Measurements from ENCODE around the gene BAD.

BAD gene

DNA sequence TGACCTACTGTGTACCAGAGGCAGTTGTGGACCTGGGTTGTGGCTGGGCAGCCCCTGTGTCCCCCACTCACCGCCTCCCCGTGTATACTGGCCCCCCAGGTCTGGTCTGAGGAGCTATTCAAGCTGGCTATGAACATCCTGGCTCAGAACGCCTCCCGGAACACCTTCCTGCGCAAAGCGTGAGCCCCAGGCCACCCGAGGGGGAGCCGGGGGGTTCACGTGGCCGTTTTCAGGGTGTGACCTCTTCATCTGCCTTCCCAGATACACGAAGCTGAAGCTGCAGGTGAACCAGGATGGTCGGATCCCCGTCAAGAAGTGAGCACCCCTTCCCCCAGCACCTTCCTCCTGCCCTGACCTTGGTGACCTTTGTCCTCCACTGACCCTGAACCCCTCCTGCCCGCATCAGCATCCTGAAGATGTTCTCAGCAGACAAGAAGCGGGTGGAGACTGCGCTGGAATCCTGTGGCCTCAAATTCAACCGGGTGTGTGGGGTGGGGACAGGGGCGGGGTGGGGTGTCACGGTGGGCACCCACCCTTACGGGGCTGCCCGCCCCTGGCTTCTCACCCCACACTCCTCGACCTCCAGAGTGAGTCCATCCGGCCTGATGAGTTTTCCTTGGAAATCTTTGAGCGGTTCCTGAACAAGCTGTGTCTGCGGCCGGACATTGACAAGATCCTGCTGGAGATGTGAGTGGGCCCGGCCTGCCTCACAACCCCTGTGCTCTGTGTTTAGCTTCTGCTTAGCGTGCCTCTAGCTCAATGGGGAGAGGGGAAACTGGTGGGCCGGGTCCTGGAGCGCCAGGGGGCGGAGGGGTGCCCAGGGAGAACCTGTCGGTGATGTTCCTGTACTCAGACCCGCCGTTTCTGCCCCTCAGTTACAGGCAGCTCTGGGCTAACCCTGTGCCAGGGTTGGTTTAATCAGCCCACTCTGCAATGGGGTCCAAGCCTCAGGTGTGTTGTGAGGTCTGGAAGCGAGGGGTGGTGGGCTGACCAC lies 29.0 kb downstream of the BAD start:
- 0 out of 2 replicates have a peak, but pooled peaks cover 4% of the 10 kb centered on the region for H3K4me1 ChIP-seq (ENCODE audit: control insufficient read depth, insufficient read depth, low read length)
- H3K9me3 ChIP-seq (ENCODE audit: control insufficient read depth, insufficient read depth, low read length): no peaks in the 10 kb centered on the region
- H3K36me3 ChIP-seq (ENCODE audit: control insufficient read depth, insufficient read depth, low read length): peaks cover 46% of the 10 kb centered on the region
- no peak overlapping the region for H3K4me3 ChIP-seq (ENCODE audit: low read length)
- WGBS (ENCODE audit: insufficient coverage, insufficient read length): no CpG with 5 or more reads among the region's 35 CpGs
- DNase-seq (ENCODE audit: low read depth, low spot score): no peak
- no peaks in the 10 kb centered on the region for H3K27me3 ChIP-seq (ENCODE audit: control insufficient read depth, insufficient read depth, low read length)
- no peak overlapping the region for H3K27ac ChIP-seq (ENCODE audit: low read length)

DNA sequence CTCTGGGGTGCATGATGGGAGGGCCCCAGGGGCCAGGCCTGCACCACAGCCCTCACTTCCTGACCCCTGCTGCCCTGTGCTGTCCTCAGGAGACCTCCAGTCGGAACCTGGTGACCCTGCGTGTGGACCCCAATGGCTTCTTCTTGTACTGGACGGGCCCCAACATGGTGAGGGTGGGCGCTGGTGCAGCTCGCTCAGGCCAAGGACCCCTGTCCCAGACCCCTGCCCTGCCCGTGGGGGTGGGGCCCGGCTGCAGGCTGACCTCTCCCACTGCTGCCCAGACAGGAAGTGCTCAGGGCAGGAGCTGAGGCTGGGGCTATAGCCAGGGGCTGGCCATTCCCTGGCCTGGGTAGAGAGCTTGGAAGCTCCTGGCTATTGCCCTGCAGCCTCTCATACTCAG lies 30.1 kb downstream of the BAD start:
- Histone ChIP-seq H3K36me3 (ENCODE audit: control insufficient read depth, insufficient read depth, low read length) (peaks cover 36% of the 10 kb centered on the region), H3K27ac (ENCODE audit: low read length) (no peak overlapping the region), H3K4me3 (ENCODE audit: low read length) (no peak overlapping the region; the same call in 1 of the 2 replicates), H3K4me1 (ENCODE audit: control insufficient read depth, insufficient read depth, low read length) (peaks cover 8% of the 10 kb centered on the region; the same call in 1 of the 2 replicates), H3K27me3 (ENCODE audit: control insufficient read depth, insufficient read depth, low read length) (no peaks in the 10 kb centered on the region), H3K9me3 (ENCODE audit: control insufficient read depth, insufficient read depth, low read length) (no peaks in the 10 kb centered on the region)
- DNase-seq (ENCODE audit: low read depth, low spot score): no peak
- no CpG with 5 or more reads among the region's 7 CpGs for WGBS (ENCODE audit: insufficient coverage, insufficient read length)

DNA sequence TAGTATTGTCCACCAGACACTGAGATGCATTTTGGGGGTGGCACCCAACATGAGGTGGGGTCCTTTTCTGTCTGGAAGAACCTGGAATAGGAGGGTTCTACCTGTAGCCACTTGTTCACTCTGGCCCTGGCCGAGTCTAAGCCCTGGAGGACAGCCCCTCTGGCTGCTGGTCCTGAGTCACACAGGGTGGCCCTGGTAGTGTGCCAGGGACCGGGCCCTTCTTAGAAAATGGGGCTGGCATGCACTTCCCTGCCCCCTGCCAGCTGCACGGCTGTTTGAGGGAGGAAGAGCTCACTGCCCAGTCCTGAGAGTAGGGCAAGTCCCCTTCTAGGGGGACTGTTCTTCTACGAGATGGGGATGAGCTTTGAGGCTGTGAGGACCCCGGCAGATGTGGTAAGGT lies 31.0 kb downstream of the BAD start:
- Histone ChIP-seq H3K36me3 (ENCODE audit: control insufficient read depth, insufficient read depth, low read length) (peaks cover 28% of the 10 kb centered on the region), H3K4me3 (ENCODE audit: low read length) (no peak overlapping the region), H3K27me3 (ENCODE audit: control insufficient read depth, insufficient read depth, low read length) (no peaks in the 10 kb centered on the region), H3K9me3 (ENCODE audit: control insufficient read depth, insufficient read depth, low read length) (no peaks in the 10 kb centered on the region), H3K27ac (ENCODE audit: low read length) (no peak overlapping the region), H3K4me1 (ENCODE audit: control insufficient read depth, insufficient read depth, low read length) (peaks cover 14% of the 10 kb centered on the region)
- WGBS (ENCODE audit: insufficient coverage, insufficient read length): no CpG with 5 or more reads among the region's 5 CpGs
- DNase-seq (ENCODE audit: low read depth, low spot score): no peak

DNA sequence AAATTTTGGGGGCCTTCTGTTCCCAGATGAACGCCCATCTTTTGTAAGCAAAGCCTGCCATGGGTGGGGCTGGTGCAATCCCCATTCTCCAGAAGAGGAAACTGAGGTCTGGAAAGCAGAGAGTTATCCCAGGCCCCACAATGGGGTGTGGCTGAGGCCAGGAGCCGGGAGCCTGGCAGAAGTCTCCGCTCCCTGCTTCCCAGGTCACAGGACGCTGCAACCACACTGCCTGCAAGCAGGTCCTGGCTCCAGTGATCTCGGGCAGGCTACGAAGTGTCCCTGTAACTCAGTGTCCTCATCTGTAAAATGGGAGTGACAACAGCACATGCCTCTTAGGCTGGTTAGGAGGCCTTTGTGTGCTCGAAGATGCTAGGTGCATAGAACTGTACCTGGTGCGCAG lies 31.4 kb downstream of the BAD start:
- Histone ChIP-seq H3K27me3 (ENCODE audit: control insufficient read depth, insufficient read depth, low read length) (no peaks in the 10 kb centered on the region), H3K4me1 (ENCODE audit: control insufficient read depth, insufficient read depth, low read length) (peaks cover 15% of the 10 kb centered on the region), H3K4me3 (ENCODE audit: low read length) (no peak overlapping the region), H3K9me3 (ENCODE audit: control insufficient read depth, insufficient read depth, low read length) (no peaks in the 10 kb centered on the region), H3K36me3 (ENCODE audit: control insufficient read depth, insufficient read depth, low read length) (peaks cover 25% of the 10 kb centered on the region), H3K27ac (ENCODE audit: low read length) (no peak overlapping the region)
- no CpG with 5 or more reads among the region's 8 CpGs for WGBS (ENCODE audit: insufficient coverage, insufficient read length)
- no peak for DNase-seq (ENCODE audit: low read depth, low spot score)

DNA sequence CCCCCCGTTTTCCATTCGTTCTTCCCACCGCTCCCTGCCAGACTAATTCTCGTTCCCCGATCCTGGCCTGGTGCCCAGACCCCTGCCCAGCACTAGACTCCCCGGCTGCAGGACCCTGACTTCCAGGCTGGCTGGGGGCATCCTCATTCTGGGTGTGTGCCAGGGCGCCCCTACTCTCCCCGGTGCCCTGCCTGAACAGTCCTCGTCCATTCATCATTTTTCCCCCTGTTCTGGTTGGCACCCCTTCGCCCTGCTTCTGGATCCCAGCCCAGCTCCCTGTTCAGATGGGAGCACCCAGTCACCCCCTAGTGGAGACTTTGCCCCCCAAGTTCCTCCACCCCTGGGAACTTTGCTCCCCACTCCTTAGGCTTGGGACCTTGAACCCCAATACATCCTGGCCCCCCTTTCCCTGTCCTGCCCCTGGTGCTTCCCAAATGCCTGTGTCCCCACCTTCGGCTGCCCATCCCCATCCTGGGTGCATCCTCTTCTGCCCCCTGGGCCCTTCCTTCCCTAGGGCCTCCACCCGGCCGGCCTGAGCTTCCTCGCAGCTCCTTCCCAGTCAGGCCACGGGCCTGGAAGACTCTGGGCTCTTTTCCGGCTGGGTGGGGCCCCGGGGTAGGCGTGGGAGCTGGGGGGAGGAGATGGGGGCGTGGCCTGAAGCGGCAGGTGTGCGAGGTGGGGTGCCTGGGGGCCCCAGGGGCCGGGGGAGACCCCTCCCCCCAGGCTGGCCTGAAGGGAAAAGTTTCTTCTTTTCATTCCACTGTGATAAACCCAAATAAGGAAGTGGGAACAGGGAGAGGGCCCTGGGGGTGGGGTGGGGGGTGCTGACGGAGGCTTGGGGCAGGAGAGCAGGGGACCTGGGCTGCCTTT lies 32.2 kb downstream of the BAD start:
- no peak for DNase-seq (ENCODE audit: low read depth, low spot score)
- H3K27me3 ChIP-seq (ENCODE audit: control insufficient read depth, insufficient read depth, low read length): no peaks in the 10 kb centered on the region
- H3K4me3 ChIP-seq (ENCODE audit: low read length): peak overlapping the region; percentile 84; the same call in 1 of the 2 replicates
- H3K9me3 ChIP-seq (ENCODE audit: control insufficient read depth, insufficient read depth, low read length): no peaks in the 10 kb centered on the region
- H3K27ac ChIP-seq (ENCODE audit: low read length): no peak overlapping the region
- peaks cover 25% of the 10 kb centered on the region for H3K36me3 ChIP-seq (ENCODE audit: control insufficient read depth, insufficient read depth, low read length)
- no CpG with 5 or more reads among the region's 23 CpGs for WGBS (ENCODE audit: insufficient coverage, insufficient read length)
- peaks cover 17% of the 10 kb centered on the region for H3K4me1 ChIP-seq (ENCODE audit: control insufficient read depth, insufficient read depth, low read length)

DNA sequence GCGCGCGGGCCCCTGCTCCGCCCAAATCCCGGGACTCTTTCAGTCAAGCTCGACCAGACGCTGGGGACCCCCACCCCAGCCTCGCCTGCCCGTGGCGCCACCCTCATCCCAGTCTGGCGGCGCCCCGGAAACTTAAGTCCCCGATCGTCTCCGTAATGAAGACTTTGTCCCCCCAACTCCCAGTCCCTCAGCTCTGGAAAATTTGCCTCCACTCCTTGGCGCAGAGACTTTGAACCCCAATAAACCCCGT lies 32.8 kb downstream of the BAD start:
- H3K4me3 ChIP-seq (ENCODE audit: low read length): peak overlapping the region; percentile 84; the same call in 1 of the 2 replicates
- no peak overlapping the region for H3K27ac ChIP-seq (ENCODE audit: low read length)
- peaks cover 17% of the 10 kb centered on the region for H3K4me1 ChIP-seq (ENCODE audit: control insufficient read depth, insufficient read depth, low read length)
- no peaks in the 10 kb centered on the region for H3K27me3 ChIP-seq (ENCODE audit: control insufficient read depth, insufficient read depth, low read length)
- no peaks in the 10 kb centered on the region for H3K9me3 ChIP-seq (ENCODE audit: control insufficient read depth, insufficient read depth, low read length)
- no peak for DNase-seq (ENCODE audit: low read depth, low spot score)
- peaks cover 24% of the 10 kb centered on the region for H3K36me3 ChIP-seq (ENCODE audit: control insufficient read depth, insufficient read depth, low read length)
- no CpG with 5 or more reads among the region's 18 CpGs for WGBS (ENCODE audit: insufficient coverage, insufficient read length)

DNA sequence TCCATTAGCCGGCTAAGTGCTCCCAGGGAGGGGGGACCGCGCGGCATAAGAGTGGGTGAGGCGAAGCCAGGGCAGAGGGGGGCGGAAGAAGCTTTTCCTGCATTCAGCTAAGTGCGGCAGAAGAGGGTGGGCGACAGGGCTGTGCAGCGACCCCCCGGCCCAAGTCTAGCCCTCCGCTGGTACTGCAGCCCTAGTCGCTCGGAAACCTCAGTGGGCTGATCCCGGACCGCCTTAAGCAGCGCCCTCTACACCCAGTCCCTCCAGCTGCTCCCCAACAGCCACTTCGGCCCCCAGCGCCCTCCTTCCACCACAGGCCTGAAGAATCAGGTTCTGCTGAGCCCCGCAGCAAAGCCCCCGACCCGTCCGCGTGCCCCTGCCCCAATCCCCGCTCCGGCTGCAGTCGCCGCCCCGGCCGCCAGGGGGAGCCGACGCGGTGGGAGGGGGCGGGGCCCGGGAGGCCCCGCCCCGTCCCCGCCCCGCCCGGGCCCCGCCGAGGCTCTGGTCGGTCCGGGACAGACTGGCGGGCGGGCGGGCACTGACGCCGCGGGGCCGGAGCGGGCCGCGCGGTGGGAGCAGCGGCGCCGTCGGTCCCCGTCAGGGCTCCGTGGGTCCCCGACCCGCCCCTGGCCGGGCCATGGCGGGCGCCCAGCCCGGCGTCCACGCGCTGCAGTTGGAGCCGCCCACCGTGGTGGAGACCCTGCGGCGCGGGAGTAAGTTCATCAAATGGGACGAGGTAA lies 33.3 kb downstream of the BAD start, which contains the start of gene PLCB3:
PLCB3 (plus strand) TSS at position 515 of the 737 bp plus-strand sequence; CDS start at position 635, 120 bp downstream.
- Histone ChIP-seq H3K9me3 (ENCODE audit: control insufficient read depth, insufficient read depth, low read length) (no peaks in the 10 kb centered on the region), H3K27ac (ENCODE audit: low read length) (no peak within 1 kb of the TSS), H3K4me1 (ENCODE audit: control insufficient read depth, insufficient read depth, low read length) (peaks cover 17% of the 10 kb centered on the region), H3K4me3 (ENCODE audit: low read length) (peak within 1 kb of the TSS; percentile 84; the same call in 1 of the 2 replicates), H3K36me3 (ENCODE audit: control insufficient read depth, insufficient read depth, low read length) (peaks cover 19% of the 10 kb centered on the region), H3K27me3 (ENCODE audit: control insufficient read depth, insufficient read depth, low read length) (no peaks in the 10 kb centered on the region)
- no CpG with 5 or more reads among the region's 75 CpGs for WGBS (ENCODE audit: insufficient coverage, insufficient read length)
- no peak for DNase-seq (ENCODE audit: low read depth, low spot score)

DNA sequence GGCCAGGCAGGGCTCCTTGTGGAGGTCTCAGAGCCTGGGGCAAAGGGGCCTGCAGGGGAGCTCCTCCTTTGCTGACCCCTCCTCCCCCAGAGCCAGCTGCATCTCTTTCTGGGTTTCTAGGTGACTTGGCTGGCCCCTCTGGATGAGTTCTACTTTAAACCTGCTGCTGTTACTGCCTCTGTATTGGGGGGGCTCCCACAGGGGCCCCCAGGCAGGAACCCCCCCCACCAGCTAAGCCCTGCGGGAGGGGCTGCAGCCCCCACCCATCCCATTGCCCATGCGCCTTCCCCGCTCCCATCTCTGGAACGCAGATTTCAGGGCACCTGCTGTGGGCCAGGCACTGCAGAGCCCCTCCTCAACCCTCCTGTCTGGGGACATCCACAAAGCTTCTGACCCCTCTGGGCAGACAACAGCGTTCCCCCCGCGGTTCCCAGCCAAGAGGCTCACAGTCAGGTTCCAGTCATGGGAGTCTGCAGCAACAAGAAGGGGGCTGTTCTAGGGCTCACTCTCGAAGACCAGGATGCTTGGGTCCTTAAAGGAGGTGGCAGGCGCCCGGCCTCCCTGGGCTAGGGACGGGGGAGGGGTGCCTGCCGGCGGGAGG lies 34.0 kb downstream of the BAD start:
- WGBS (ENCODE audit: insufficient coverage, insufficient read length): no CpG with 5 or more reads among the region's 13 CpGs
- DNase-seq (ENCODE audit: low read depth, low spot score): no peak
- Histone ChIP-seq H3K4me1 (ENCODE audit: control insufficient read depth, insufficient read depth, low read length) (peaks cover 17% of the 10 kb centered on the region), H3K36me3 (ENCODE audit: control insufficient read depth, insufficient read depth, low read length) (peaks cover 12% of the 10 kb centered on the region), H3K4me3 (ENCODE audit: low read length) (peak overlapping the region; percentile 50; the same call in 1 of the 2 replicates), H3K27me3 (ENCODE audit: control insufficient read depth, insufficient read depth, low read length) (no peaks in the 10 kb centered on the region), H3K27ac (ENCODE audit: low read length) (no peak overlapping the region), H3K9me3 (ENCODE audit: control insufficient read depth, insufficient read depth, low read length) (no peaks in the 10 kb centered on the region)

DNA sequence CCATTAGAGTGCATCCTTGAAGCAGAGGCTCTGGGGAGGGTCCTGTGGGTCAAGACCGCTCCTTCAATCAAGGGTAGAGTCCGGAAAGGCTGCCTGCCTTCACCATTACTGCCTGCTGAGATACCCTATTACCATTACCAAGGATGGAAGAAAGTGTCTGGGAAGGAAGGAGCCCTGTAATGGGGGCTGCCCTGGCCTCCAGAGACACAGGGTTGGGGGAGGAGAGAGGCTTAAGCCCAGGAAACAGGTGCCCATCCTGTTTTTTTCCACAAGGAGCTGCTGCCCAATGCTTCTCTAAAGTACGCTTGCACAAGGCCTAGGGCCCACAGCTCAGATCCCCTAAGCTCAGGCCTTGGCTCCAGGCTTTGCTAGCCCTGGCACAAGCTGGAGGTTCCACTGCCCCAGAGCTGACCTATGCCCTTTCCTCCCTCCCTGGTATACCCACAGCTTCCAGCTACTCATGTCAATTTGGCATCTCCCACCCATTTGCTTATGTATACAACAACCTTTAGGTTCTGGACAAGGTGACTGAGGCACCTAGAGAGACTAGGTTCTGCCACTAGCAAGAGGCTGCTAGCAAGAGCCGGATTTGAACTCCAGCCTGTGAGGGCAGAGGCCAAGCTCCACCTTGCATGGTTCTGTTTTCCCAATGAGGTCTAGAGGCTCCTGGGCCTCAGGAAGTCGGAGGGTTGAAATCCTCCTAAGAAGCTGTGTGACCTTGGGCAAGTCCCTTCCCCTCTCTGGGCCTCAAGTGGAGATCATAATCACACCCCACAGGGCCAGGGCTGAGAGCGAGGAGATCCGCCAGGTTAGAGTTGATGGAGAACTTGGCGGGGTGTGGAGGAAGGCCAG lies 34.7 kb downstream of the BAD start:
- H3K4me1 ChIP-seq (ENCODE audit: control insufficient read depth, insufficient read depth, low read length): peaks cover 20% of the 10 kb centered on the region

More for the DNA sequence above, 34.7 kb downstream of the BAD start:
- Histone ChIP-seq H3K27me3 (ENCODE audit: control insufficient read depth, insufficient read depth, low read length) (no peaks in the 10 kb centered on the region), H3K9me3 (ENCODE audit: control insufficient read depth, insufficient read depth, low read length) (no peaks in the 10 kb centered on the region), H3K36me3 (ENCODE audit: control insufficient read depth, insufficient read depth, low read length) (peaks cover 9% of the 10 kb centered on the region), H3K27ac (ENCODE audit: low read length) (peak overlapping the region; percentile 36), H3K4me3 (ENCODE audit: low read length) (no peak overlapping the region)
- DNase-seq (ENCODE audit: low read depth, low spot score): no peak
- WGBS (ENCODE audit: insufficient coverage, insufficient read length): no CpG with 5 or more reads among the region's 8 CpGs
